HepG2 (cell line): ENCODE data around the gene NT5C1A. TPM values are rescaled to one million over a fixed set of nuclear protein-coding genes. Genes with fewer than 3 reads are reported as not detected.

Experiments
- ATAC-seq: fragments of 200-7000 bp; cut with Tn5 transposase; 3 replicates; pipeline ENCODE4 v1.9.1; 2020; ENCODE audit warnings: mild to moderate bottlenecking, moderate library complexity
- BruUV-seq: library from RNA; stranded (reverse); fragments of 400-500 nt; replicated peaks from 2 replicates; lab custom pipeline; 2021; lab: Mats Ljungman, UMichigan
- CTCF ChIA-PET: fragments of 300-600 bp; formaldehyde crosslinking; extraction: SDS; loops from one replicate; lab custom pipeline; 2021; ENCODE audit warnings: low total read pairs, inconsistent platforms, low intra/inter-chr PET ratio; lab: Yijun Ruan, JAX
- POLR2A ChIA-PET: fragments of 350-600 bp; sonication (Branson Sonifier 250); formaldehyde crosslinking; loops from one replicate; lab custom pipeline; 2020; ENCODE audit warnings: antibody characterized with exemption, inconsistent platforms; lab: Yijun Ruan, JAX
- DNase-seq: peaks from one replicate; pipeline ENCODE4 v3.0.0-alpha.2; 2015; ENCODE audit warnings: low spot score
- FAIRE-seq: peaks from 3 replicates; lab custom pipeline; 2011; peaks lifted over from hg19 to GRCh38; lab: Jason Lieb, UNC
- H2AFZ ChIP-seq: one replicate; pipeline ENCODE4 v1.6.1; 2011; ENCODE audit warnings: low read length, inconsistent platforms
- H3K27ac ChIP-seq: fragments of 300-600 bp; 3 replicates; pipeline ENCODE4 v1.8.0; 2011; ENCODE audit warnings: mixed run types, mild to moderate bottlenecking, mixed read lengths, low read length, inconsistent platforms; ENCODE audit not compliant: insufficient read depth; ENCODE audit errors: extremely low read length
- H3K27me3 ChIP-seq, 2 experiments: fragments of 200-600 bp in 1 of 2; 2 replicates in 1 of 2; 3 replicates in 1 of 2; pipeline versions ENCODE4 v1.6.0 to v1.8.0; 2011; ENCODE audit warnings: low read length in 2 of 2, mild to moderate bottlenecking in 2 of 2, moderate library complexity in 2 of 2, inconsistent platforms in 1 of 2; ENCODE audit not compliant: insufficient read depth in 2 of 2, control insufficient read depth in 1 of 2
- H3K36me3 ChIP-seq, 2 experiments: fragments of 200-600 bp in 1 of 2; replicated peaks in 1 of 2; 2 replicates in 1 of 2; 3 replicates in 1 of 2; pipeline versions ENCODE4 v1.5.1 to v1.8.0; 2011; ENCODE audit warnings: low read length in 2 of 2, inconsistent platforms in 1 of 2; ENCODE audit not compliant: insufficient read depth in 2 of 2, control insufficient read depth in 1 of 2
- H3K4me1 ChIP-seq: 2 replicates; pipeline ENCODE4 v1.5.1; 2012; ENCODE audit warnings: low read length, inconsistent platforms; ENCODE audit not compliant: insufficient read depth
- H3K4me2 ChIP-seq: 2 replicates; pipeline ENCODE4 v1.6.0; 2011; ENCODE audit warnings: low read depth, low read length, inconsistent platforms
- H3K4me3 ChIP-seq, 3 experiments: fragments of 200-600 bp in 1 of 3; sonication (generic), shearing (Covaris generic) in 1 of 3; replicated peaks in 1 of 3; 2 replicates each; pipeline ENCODE4 v1.5.1; 2011 to 2016; ENCODE audit warnings: low read length in 3 of 3, inconsistent platforms in 2 of 3, low read depth in 2 of 3, mild to moderate bottlenecking in 2 of 3, control low read depth in 1 of 3, mixed read lengths in 1 of 3; ENCODE audit not compliant: insufficient read depth in 1 of 3
- H3K79me2 ChIP-seq: one replicate; pipeline ENCODE4 v1.6.1; 2011; ENCODE audit warnings: low read length, inconsistent platforms; ENCODE audit not compliant: insufficient read depth
- H3K9ac ChIP-seq: 2 replicates; pipeline ENCODE4 v1.6.0; 2011; ENCODE audit warnings: mild to moderate bottlenecking, low read depth, low read length, inconsistent platforms; ENCODE audit not compliant: insufficient read depth
- H3K9me3 ChIP-seq: 2 replicates; pipeline ENCODE4 v1.5.1; 2012; ENCODE audit warnings: mild to moderate bottlenecking, low read length
- H4K20me1 ChIP-seq: 2 replicates; pipeline ENCODE4 v1.6.0; 2011; ENCODE audit warnings: inconsistent platforms, mild to moderate bottlenecking, low read length, moderate library complexity; ENCODE audit not compliant: insufficient read depth
- BRD4 ChIP-seq: sonication (generic); formaldehyde crosslinking; IDR thresholded peaks from 2 replicates; pipeline ENCODE4 v1.4.0; 2020; ENCODE audit warnings: missing genetic modification reagents
- HMG20A ChIP-seq: IDR thresholded peaks from 2 replicates; pipeline ENCODE4 v1.6.1; 2016; ENCODE audit warnings: borderline replicate concordance
- MXD4 ChIP-seq: IDR thresholded peaks from 2 replicates; pipeline ENCODE4 v1.6.1; 2016; ENCODE audit warnings: mild to moderate bottlenecking, missing biosample characterization, missing genetic modification reagents
- NFIB ChIP-seq: sonication (generic); formaldehyde crosslinking; IDR thresholded peaks from 2 replicates; pipeline ENCODE4 v1.9.0; 2021; ENCODE audit warnings: missing genetic modification reagents, mild to moderate bottlenecking, borderline replicate concordance
- RFX1 ChIP-seq: fragments of 450-650 bp; IDR thresholded peaks from 2 replicates; pipeline ENCODE4 v1.6.1; 2017
- SKI ChIP-seq: fragments of 450-650 bp; IDR thresholded peaks from one replicate; pipeline ENCODE4 v1.6.1; 2018; ENCODE audit warnings: mild to moderate bottlenecking; ENCODE audit not compliant: partially characterized antibody
- TGIF2 ChIP-seq: IDR thresholded peaks from 2 replicates; pipeline ENCODE4 v1.6.1; 2016; ENCODE audit warnings: control low read depth, missing compliant biosample characterization
- ZNF451 ChIP-seq: sonication (generic); formaldehyde crosslinking; IDR thresholded peaks from 2 replicates; pipeline ENCODE4 v1.5.0; 2020; ENCODE audit warnings: mild to moderate bottlenecking, missing genetic modification reagents
- ZNF576 ChIP-seq: sonication (generic); formaldehyde crosslinking; IDR thresholded peaks from 2 replicates; pipeline ENCODE4 v1.4.0; 2020; ENCODE audit warnings: mild to moderate bottlenecking, missing genetic modification reagents
- ZNF619 ChIP-seq: sonication (generic); formaldehyde crosslinking; IDR thresholded peaks from 2 replicates; pipeline ENCODE4 v1.4.0; 2020; ENCODE audit warnings: mild to moderate bottlenecking, missing genetic modification reagents
- ZNF713 ChIP-seq: sonication (generic); formaldehyde crosslinking; IDR thresholded peaks from 2 replicates; pipeline ENCODE4 v1.4.0; 2020; ENCODE audit warnings: mild to moderate bottlenecking, missing genetic modification reagents
- ZNF841 ChIP-seq: sonication (generic); formaldehyde crosslinking; IDR thresholded peaks from 2 replicates; pipeline ENCODE4 v1.8.1; 2023; ENCODE audit warnings: missing genetic modification reagents, borderline replicate concordance
- WGBS: methylation state at CpG from one replicate; pipeline ENCODE4 v1.1.6; 2017; ENCODE audit warnings: low lambda C conversion rate; 5-methylcytosine and 5-hydroxymethylcytosine counted together
- in situ Hi-C: cut with HindIII; loops from 2 replicates; pipeline ENCODE4 v1.10.0; 2017; ENCODE audit warnings: low pct_unique_long_range_greater_than_20kb; ENCODE audit not compliant: extremely low pct_ligation_motif_present
- intact Hi-C: fragments of 100-400 bp; cut with micrococcal nuclease; formaldehyde crosslinking; loops from one replicate; pipeline ENCODE4 v1.10.0; 2022; ENCODE audit not compliant: unreplicated experiment
- polyA plus RNA-seq, 8 experiments: library from polyadenylated mRNA; depleted of rRNA in 3 of 8; stranded (reverse) in 7 of 8; unstranded in 1 of 8; fragments of >200 nt; fragmentation: Illumina TruSeq in 4 of 8; extraction: Trizol in 4 of 8; gene quantifications; 2 replicates each; pipeline versions ENCODE4 v1.2.1 to v1.2.3, GENCODE V29; 2011 to 2016; ENCODE audit warnings: low read depth in 4 of 8, missing spikeins in 1 of 8, mixed read lengths in 1 of 8; ENCODE audit not compliant: insufficient read depth in 1 of 8
- total RNA-seq, 5 experiments: library from RNA; depleted of rRNA; stranded (reverse); fragments of >200 nt; fragmentation: Illumina TruSeq; extraction: Trizol; gene quantifications; 2 replicates each; pipeline ENCODE4 v1.2.3, GENCODE V29; 2016; ENCODE audit warnings: low read depth in 1 of 5
- TF ChIP-seq, protein P1 (sequence below): sonication (generic); formaldehyde crosslinking; IDR thresholded peaks from 2 replicates; pipeline ENCODE4 v1.8.0; 2022; ENCODE audit warnings: missing genetic modification reagents, mild to moderate bottlenecking, moderate library complexity, borderline replicate concordance

The NT5C1A gene
- total and polyA plus RNA-seq, 2 of the 13 experiments (the other 11 are each of a cell fraction or from before 2014, with no cell fraction given), result not detected

- no peak for TF ChIP-seq ZNF713 (CRISPR knock-in tag)
- TF ChIP-seq ZNF576 (CRISPR knock-in tag), result no peak
- no peak for TF ChIP-seq SKI
- no peak for TF ChIP-seq RFX1
Measured at GRCh38 chr1:39649636-39650185, 22.2 kb downstream of the NT5C1A start (continued).

- no peak overlapping the region for H2AFZ ChIP-seq
- no TSS peak for BruUV-seq
- H3K9ac ChIP-seq, result no peak overlapping the region
- 11% methylated on average over 1 of the region's 2 CpGs for WGBS
- intact Hi-C loops, result no loop called here
- no peaks in the 10 kb centered on the region for H3K79me2 ChIP-seq
- CTCF ChIA-PET, result no interaction called here
- no peaks in the 10 kb centered on the region for H3K36me3 ChIP-seq
- TF ChIP-seq, protein P1, sequence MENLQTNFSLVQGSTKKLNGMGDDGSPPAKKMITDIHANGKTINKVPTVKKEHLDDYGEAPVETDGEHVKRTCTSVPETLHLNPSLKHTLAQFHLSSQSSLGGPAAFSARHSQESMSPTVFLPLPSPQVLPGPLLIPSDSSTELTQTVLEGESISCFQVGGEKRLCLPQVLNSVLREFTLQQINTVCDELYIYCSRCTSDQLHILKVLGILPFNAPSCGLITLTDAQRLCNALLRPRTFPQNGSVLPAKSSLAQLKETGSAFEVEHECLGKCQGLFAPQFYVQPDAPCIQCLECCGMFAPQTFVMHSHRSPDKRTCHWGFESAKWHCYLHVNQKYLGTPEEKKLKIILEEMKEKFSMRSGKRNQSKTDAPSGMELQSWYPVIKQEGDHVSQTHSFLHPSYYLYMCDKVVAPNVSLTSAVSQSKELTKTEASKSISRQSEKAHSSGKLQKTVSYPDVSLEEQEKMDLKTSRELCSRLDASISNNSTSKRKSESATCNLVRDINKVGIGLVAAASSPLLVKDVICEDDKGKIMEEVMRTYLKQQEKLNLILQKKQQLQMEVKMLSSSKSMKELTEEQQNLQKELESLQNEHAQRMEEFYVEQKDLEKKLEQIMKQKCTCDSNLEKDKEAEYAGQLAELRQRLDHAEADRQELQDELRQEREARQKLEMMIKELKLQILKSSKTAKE (CRISPR knock-in tag), result no peak
- no peak for TF ChIP-seq TGIF2 (CRISPR knock-in tag)
- no peak for TF ChIP-seq ZNF619 (CRISPR knock-in tag)
- no peak for TF ChIP-seq HMG20A (CRISPR knock-in tag)
- no peak for TF ChIP-seq ZNF451 (CRISPR knock-in tag)
- TF ChIP-seq ZNF841 (CRISPR knock-in tag), result no peak
- TF ChIP-seq BRD4, result no peak
- TF ChIP-seq MXD4 (CRISPR knock-in tag), result no peak
- no peak for TF ChIP-seq NFIB (CRISPR knock-in tag)
- TF ChIP-seq, all 625 proteins: peak for 0
- Histone ChIP-seq H3K4me1 (no peaks in the 10 kb centered on the region), H4K20me1 (no peaks in the 10 kb centered on the region), H3K9me3 (no peaks in the 10 kb centered on the region), H3K27me3 (peaks cover 3 to 28% of the 10 kb centered on the region in 2 experiments; a peak in 4 of 5 replicates), H3K4me2 (no peak overlapping the region), H3K4me3 (no peak overlapping the region), H3K27ac (no peak overlapping the region)
- no peak for FAIRE-seq
- DNase-seq, result no peak
- ATAC-seq, result no peak
- in situ Hi-C loops, result no loop called here
- POLR2A ChIA-PET, result no interaction called here
Measured at GRCh38 chr1:39648496-39648895, 23.4 kb downstream of the NT5C1A start.
